NCI-H748 treated with DMSO at 0.1 percent for 48 hours (cell line): ENCODE data around the gene DCAF17.
A peak's percentile ranks its signal among the peaks of the same experiment; 100 is the strongest.
"Not testable (repeated sequence)": the region's sequence is repeated elsewhere in the genome, so short reads cannot be mapped to it uniquely, and the experiment has no call there.

Source experiments
- DNase-seq: peaks from one replicate; lab custom pipeline; 2025; lab: John Stamatoyannopoulos, UW

The DCAF17 gene

DNA sequence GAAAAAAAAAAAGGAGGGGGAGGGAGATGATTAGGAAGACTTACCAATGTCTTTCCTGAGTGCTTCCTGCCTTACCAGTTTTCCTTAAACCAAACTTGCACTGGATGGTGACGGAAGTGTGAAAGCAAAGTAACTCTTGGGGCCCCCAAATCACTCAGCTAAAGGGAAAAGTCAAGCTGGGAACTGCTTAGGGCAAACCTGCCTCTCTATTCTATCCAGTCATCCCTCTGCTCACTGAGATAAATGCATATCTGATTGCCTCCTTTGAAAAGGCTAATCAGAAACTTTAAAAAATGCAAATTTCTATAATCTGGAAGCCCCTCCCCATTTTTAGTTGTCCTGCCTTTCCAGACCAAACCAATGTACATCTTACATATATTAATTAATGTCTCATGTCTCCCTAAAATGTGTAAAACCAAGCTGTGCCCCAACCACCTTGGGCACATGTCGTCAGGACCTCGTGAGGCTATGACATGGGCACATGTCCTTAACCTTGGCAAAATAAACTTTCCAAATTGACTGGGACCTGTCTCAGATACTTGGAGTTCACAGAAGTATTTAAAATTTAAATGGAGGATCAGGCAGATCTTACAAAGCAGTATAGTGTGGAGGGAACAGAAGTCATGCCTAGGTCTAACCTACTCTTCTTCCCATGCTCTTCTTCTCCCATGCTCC lies 81.0 kb downstream of the DCAF17 start:
- no peak for DNase-seq

DNA sequence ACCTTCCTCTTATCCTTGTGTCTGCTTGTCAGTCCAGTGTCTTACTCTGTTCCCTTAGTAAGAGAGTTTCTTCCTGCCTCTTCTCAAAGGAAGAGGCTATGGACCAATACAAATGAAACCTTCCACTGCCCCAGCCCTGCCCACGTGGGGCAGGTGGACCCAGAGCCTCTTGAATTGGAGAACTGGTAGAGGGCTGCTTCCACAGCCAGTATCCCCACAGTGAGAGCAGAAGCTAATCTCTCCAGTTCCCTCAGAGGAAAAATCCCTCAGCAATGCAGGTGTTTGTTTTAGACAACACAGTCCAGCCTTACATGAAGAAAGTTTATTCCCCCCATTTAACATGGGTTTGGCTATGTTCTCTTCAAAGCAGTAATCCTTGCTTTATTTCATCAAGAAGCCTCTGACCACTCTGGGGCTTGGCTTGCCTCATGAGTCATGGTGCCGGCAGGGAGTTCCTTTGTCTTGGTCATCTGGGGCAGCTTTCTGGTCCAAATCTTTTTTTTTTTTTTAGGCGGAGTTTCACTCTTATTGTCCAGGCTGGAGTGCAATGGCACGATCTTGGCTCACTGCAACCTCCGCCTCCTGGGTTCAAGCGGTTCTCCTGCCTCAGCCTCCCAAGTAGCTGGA lies 81.8 kb downstream of the DCAF17 start:
- DNase-seq: no peak

- DNase-seq: no peak
Observed at GRCh38 chr2:171516793-171517192, 82.8 kb downstream of the DCAF17 start.

- DNase-seq: no peak
Observed at GRCh38 chr2:171520471-171520870, 86.4 kb downstream of the DCAF17 start.

DNA sequence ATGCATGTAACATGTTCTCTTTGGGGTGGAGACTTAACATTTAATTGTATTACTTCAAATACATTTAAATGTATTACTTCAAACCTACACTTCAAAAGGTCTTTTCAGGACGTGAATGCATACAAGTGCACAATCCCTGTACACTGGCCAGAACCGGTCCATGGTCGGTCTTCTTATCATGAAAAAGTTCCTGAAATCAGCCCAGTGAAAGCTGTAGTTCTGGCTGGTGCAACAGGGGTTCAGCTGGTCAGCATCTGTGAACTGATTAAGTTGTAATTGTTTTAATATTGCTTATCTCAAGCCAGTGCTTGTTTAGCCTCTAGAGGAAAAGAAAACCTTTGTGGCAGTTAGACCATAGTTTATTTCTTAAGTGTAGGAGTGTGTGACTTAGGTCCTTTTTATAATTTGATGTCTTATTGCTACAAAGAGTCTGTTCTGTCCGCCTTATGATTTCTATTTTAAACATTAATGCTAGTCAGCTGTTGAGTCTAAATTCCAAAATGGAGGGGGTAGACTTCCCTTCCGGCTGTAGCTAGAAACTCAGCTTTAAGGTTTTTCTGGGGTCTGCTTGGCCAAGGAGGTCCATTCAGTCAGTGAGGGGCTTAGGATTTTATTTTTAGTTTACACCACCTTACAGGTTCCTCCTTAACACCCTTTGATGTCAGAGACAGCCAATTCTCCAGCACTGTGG lies 87.5 kb downstream of the DCAF17 start:
- DNase-seq: no peak

DNA sequence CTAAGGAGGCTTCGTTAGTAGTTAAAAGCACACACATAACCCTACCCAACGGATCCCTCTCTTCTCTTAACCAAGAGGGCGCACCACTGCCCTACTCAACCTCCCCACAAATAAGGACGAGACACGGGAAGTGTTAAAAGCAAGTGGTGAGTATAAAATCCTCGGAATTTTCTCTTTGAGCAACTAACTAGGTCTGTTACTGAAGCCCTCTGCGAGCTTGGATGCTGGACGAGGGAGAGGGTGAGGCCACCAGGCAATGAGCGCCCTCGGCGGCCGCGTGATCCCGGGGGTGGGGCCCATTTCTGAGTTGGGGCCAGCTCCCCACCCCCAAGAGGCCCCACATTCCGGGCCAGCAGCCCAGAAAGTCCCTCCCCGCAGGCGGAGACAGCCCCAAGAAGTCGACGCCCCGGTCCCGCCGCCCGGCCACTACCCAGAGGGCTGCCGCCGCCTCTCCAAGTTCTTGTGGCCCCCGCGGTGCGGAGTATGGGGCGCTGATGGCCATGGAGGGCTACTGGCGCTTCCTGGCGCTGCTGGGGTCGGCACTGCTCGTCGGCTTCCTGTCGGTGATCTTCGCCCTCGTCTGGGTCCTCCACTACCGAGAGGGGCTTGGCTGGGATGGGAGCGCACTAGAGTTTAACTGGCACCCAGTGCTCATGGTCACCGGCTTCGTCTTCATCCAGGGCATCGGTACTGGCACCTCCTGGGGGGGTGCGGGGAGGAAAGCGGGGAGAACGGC lies 88.2 kb downstream of the DCAF17 start, which contains the start of gene CYBRD1:
CYBRD1 (plus strand) TSS at position 423 of the 736 bp plus-strand sequence; CDS start at position 495, 72 bp downstream.
- DNase-seq: no peak

- DNase-seq: no peak
Observed at GRCh38 chr2:171522788-171523087, 88.7 kb downstream of the DCAF17 start.

- DNase-seq: peak; percentile 54
Observed at GRCh38 chr2:171523088-171524017, 89.3 kb downstream of the DCAF17 start.

GRCh38 chr2:171524018-171524401 lies 90.0 kb downstream of the DCAF17 start:
- no peak for DNase-seq

DNA sequence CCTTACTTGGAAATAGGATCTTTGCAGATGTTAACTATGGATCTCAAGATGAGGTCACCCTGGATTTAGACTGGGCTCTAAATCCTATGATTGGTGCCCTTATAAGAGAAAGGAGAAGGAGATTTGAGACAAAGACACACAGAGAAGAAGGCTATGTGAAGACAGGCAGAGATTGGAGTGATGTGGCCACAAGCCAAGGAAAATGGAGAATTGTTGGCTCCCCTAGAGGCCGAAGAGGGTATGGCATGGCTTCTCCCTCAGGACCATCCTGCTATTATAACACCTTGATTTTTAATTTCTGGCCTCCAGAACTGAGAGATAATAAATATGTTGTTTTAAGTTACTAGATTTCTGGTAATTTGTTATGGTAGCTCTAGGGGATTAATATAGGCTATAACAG lies 95.9 kb downstream of the DCAF17 start:
- DNase-seq: no peak

- no peak for DNase-seq
Observed at GRCh38 chr2:171530378-171530777, 96.4 kb downstream of the DCAF17 start.

DNA sequence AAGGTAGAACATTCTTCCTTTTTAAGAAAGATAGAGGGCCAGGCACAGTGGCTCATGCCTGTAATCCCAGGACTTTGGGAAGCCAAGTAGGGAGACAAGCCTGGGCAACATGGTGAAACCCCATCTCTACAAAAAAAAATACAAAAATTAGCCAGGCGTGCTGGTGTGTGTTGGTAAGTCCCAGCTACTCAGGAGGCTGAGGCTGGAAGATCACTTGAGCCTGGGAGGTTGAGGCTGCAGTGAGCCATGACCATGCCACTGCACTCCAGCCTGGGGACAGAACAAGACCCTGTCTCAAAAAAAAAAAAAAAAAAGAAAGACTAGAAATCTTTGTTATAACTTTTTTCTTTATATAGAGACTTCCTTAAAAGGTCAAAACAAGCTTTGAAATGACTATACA lies 96.8 kb downstream of the DCAF17 start:
- DNase-seq: not testable (repeated sequence)

- DNase-seq: no peak
Observed at GRCh38 chr2:171531291-171531690, 97.3 kb downstream of the DCAF17 start.

DNA sequence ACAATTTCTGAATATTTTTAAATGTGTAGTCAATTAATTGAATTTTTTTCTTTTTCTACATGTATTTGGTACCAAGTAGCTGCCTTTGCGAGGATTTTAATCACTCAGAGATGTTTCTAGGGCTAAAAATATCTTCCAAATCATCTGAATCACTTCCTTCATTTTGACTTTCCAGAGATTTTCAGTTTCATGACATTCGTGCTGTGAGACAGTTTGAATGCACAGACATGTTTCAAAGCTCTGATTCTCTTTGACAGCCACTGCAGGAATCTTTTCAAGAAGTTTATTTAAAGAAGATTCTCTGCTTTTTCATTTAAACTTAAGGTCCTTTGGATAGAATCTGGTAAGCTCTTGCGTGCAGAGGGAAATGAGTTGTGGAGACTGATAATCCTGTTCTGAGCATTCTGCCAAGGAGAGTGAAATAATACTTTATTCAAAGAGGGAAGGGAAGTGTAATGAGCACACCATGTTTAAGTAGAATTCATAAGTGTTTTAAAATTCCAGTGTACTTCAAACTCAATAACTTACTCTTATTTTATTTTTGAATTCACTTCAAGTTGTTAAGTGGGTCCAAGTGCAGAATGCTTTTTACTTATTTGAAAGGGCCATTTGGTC lies 97.9 kb downstream of the DCAF17 start:
- no peak for DNase-seq

DNA sequence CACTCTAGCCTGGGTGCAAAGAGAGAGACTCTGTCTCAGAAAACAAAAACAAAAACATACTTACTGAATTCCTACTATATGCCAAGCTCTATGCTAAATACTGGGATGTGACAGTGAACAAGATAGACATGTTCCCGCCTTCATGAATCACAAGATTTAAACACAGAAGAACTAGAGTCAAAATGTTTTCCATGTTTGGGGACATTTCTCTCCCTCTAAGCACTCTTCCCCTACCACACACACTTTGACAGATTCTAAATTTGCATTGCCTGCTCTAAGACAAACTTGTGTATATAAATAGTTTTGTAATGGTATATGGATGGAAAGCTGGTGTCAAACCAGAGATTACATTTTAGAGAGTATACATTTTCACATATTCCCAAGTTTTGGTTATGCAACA lies 99.3 kb downstream of the DCAF17 start:
- DNase-seq: no peak
